Measurements from ENCODE around the gene CAPN14. TPM values are rescaled to one million over a fixed set of nuclear protein-coding genes. Genes with fewer than 3 reads are reported as not detected.

The CAPN14 gene
- under 1 TPM in 2 of 4 donors, not detected in 2; 0.14 to 0.16 TPM for total RNA-seq

DNA sequence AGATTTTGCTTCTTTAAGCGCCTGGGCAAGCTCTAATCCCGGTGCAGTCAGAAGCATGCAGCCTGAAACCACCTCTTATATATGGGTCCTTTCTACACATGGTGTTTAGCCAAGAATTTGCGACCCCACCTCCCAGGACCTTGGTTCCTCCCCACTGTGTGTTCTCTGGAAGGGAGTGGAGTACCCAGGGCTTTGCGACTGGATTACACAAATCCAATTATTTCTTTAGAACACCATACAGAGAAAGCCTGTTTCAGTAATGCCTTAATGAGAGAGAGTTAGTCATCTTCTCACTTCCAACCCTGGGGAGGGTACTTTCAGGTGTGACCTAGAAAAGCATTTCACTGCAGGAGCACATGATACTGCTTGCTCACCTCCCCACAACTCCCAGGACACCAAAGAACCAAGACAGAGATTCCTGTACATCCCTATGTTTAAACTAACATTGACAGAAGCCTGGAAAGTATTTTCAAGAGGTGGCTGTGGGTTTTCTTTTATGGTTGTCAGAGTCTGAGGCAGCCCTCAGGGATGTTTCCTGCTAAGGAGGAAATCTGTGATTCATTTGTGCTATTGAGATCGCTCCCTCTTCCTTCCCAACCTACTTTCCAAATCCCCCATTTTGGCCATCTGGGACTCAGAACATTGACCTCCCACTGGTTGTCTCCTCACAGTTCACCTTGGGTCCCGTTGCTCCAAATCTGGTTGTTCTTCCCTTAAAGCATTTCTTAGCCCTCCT lies at the start of gene CAPN14:
Gene CAPN14 (minus strand): TSS at position 51 of the 736 bp plus-strand sequence. CDS start 12,068 bp downstream, outside the sequence.
- DNase-seq = no peak
- WGBS, 2 donors (ENCODE audit: low coverage in 1 of 2) = 67 to 72% methylated on average over 3 to 6 of the region's 6 CpGs
- TF ChIP-seq POLR2A (IDR thresholded peaks at IDR 0.05) = no peak
- no peak for TF ChIP-seq POLR2AphosphoS5 (IDR thresholded peaks at IDR 0.05)
- TF ChIP-seq EP300 (IDR thresholded peaks at IDR 0.05; ENCODE audit: low read depth) = no peak
- no peak for TF ChIP-seq CTCF (IDR thresholded peaks at IDR 0.05)

GRCh38 chr2:31266804-31267203 lies 49.5 kb upstream of the CAPN14 start:
- Histone ChIP-seq H3K9me3 (no peaks in the 10 kb centered on the region), H3K4me3 (no peak overlapping the region), H3K4me1 (no peaks in the 10 kb centered on the region), H3K36me3 (no peaks in the 10 kb centered on the region), H3K27me3 (no peaks in the 10 kb centered on the region), H3K27ac (no peak overlapping the region)
- 70 to 87% methylated on average over 3 to 6 of the region's 6 CpGs for WGBS, 2 donors (ENCODE audit: low coverage in 1 of 2)
- in situ Hi-C loops (cut with MboI; ENCODE audit: low pct_ligation_motif_present in 1 of 4, low pct_unique_long_range_greater_than_20kb in 1 of 4, low sequenced_read_pairs in 3 of 4) (no loop called here), intact Hi-C loops (cut with DNase I; ENCODE audit: low total_unique reads) (no loop called here)
- DNase-seq = no peak
- no peak for TF ChIP-seq POLR2AphosphoS5 (IDR thresholded peaks at IDR 0.05)
- TF ChIP-seq EP300 (IDR thresholded peaks at IDR 0.05; ENCODE audit: low read depth) = no peak
- no peak for TF ChIP-seq CTCF (IDR thresholded peaks at IDR 0.05)
- TF ChIP-seq POLR2A (IDR thresholded peaks at IDR 0.05) = no peak

More for the DNA sequence above, at the start of gene CAPN14:
- in situ Hi-C loops (cut with MboI; ENCODE audit: low pct_ligation_motif_present in 1 of 4, low pct_unique_long_range_greater_than_20kb in 1 of 4, low sequenced_read_pairs in 3 of 4) = no loop called here
- Histone ChIP-seq H3K36me3 (no peaks in the 10 kb centered on the region), H3K4me3 (no peak within 1 kb of the TSS), H3K9me3 (no peaks in the 10 kb centered on the region), H3K4me1 (peaks cover 0 to 11% (median 0%) of the 10 kb centered on the region in 4 donors), H3K27me3 (no peaks in the 10 kb centered on the region), H3K27ac (no peak within 1 kb of the TSS)
- intact Hi-C loops (cut with DNase I; ENCODE audit: low total_unique reads) = no loop called here

DNA sequence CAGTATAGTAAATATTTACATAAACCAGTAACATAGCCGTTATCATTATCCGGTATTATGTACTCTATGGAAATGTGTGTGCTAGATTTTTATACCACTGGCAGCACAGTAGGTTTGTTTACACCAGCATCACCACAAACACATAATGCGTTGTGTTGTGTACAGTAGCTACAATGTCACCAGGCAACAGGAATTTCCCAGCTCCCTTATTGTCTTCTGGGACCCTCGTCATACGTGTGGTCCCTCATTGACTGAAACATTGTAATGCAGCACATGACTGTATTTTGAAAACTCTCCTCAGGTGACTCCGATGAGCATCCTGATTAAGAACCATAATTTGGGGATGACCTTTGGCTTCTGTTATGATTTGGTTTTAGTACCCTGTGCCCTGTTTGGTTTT lies 47.9 kb upstream of the CAPN14 start:
- no peaks in the 10 kb centered on the region for H3K9me3 ChIP-seq
- in situ Hi-C loops (cut with MboI; ENCODE audit: low pct_ligation_motif_present in 1 of 4, low pct_unique_long_range_greater_than_20kb in 1 of 4, low sequenced_read_pairs in 3 of 4) = no loop called here
- H3K27ac ChIP-seq = no peak overlapping the region
- TF ChIP-seq POLR2AphosphoS5 (IDR thresholded peaks at IDR 0.05) = no peak
- TF ChIP-seq EP300 (IDR thresholded peaks at IDR 0.05; ENCODE audit: low read depth) = no peak
- TF ChIP-seq CTCF (IDR thresholded peaks at IDR 0.05) = no peak
- no peak for TF ChIP-seq POLR2A (IDR thresholded peaks at IDR 0.05)
- no peak overlapping the region for H3K4me3 ChIP-seq
- DNase-seq = no peak
- no peaks in the 10 kb centered on the region for H3K4me1 ChIP-seq
- intact Hi-C loops (cut with DNase I; ENCODE audit: low total_unique reads) = no loop called here
- no peaks in the 10 kb centered on the region for H3K36me3 ChIP-seq
- 74 to 78% methylated on average over 5 to 6 of the region's 6 CpGs for WGBS, 2 donors (ENCODE audit: low coverage in 1 of 2)
- no peaks in the 10 kb centered on the region for H3K27me3 ChIP-seq

- Histone ChIP-seq H3K27me3 (no peaks in the 10 kb centered on the region), H3K27ac (no peak overlapping the region), H3K9me3 (no peaks in the 10 kb centered on the region), H3K36me3 (no peaks in the 10 kb centered on the region), H3K4me3 (no peak overlapping the region), H3K4me1 (no peaks in the 10 kb centered on the region)
- 71 to 84% methylated on average over 1 to 3 of the region's 3 CpGs for WGBS, 2 donors (ENCODE audit: low coverage in 1 of 2)
- in situ Hi-C loops (cut with MboI; ENCODE audit: low pct_ligation_motif_present in 1 of 4, low pct_unique_long_range_greater_than_20kb in 1 of 4, low sequenced_read_pairs in 3 of 4) (no loop called here), intact Hi-C loops (cut with DNase I; ENCODE audit: low total_unique reads) (no loop called here)
- no peak for DNase-seq
- TF ChIP-seq POLR2A (IDR thresholded peaks at IDR 0.05) = no peak
- no peak for TF ChIP-seq POLR2AphosphoS5 (IDR thresholded peaks at IDR 0.05)
- no peak for TF ChIP-seq CTCF (IDR thresholded peaks at IDR 0.05)
Measured at GRCh38 chr2:31263636-31264190, 46.4 kb upstream of the CAPN14 start.

All from transverse colon (tissue), 4 donors.